GM23338 (cell line): Measurements from ENCODE around the gene MRPS27. TPM values are rescaled to one million over a fixed set of nuclear protein-coding genes. Genes with fewer than 3 reads are reported as not detected.
A peak's percentile ranks its signal among the peaks of the same experiment; 100 is the strongest.

Source experiments
- ATAC-seq: fragments of 200-7000 bp; cut with Tn5 transposase; 3 replicates; pipeline ENCODE4 v1.9.1; 2020
- DNase-seq: peaks from one replicate; pipeline ENCODE4 v3.0.0-alpha.2; 2015; ENCODE audit warnings: low spot score
- H2AFZ ChIP-seq: fragments of 200-600 bp; sonication (generic); 2 replicates; pipeline ENCODE4 v1.8.0; 2016; ENCODE audit warnings: antibody characterized with exemption, mild to moderate bottlenecking, moderate library complexity
- H3F3A ChIP-seq: fragments of 200-600 bp; sonication (generic); replicated peaks from 2 replicates; pipeline ENCODE4 v1.8.0; 2017; ENCODE audit warnings: antibody characterized with exemption, mixed run types, low read depth
- H3K27ac ChIP-seq: fragments of 200-600 bp; sonication (generic); 2 replicates; pipeline ENCODE4 v1.6.1; 2016; ENCODE audit warnings: low read depth
- H3K27me3 ChIP-seq: fragments of 200-600 bp; sonication (generic); 2 replicates; pipeline ENCODE4 v1.8.0; 2016; ENCODE audit warnings: mild to moderate bottlenecking, mixed run types, moderate library complexity; ENCODE audit not compliant: insufficient read depth
- H3K36me3 ChIP-seq: fragments of 200-600 bp; sonication (generic); 2 replicates; pipeline ENCODE4 v1.8.0; 2016; ENCODE audit warnings: mild to moderate bottlenecking; ENCODE audit not compliant: insufficient read depth
- H3K4me1 ChIP-seq: fragments of 200-600 bp; sonication (generic); 2 replicates; pipeline ENCODE4 v1.8.0; 2016; ENCODE audit warnings: mild to moderate bottlenecking, moderate library complexity; ENCODE audit not compliant: insufficient read depth
- H3K4me2 ChIP-seq: fragments of 200-600 bp; sonication (generic); 2 replicates; pipeline ENCODE4 v1.7.1; 2017; ENCODE audit warnings: mixed run types
- H3K4me3 ChIP-seq: fragments of 200-600 bp; sonication (generic); 2 replicates; pipeline ENCODE4 v1.6.1; 2016; ENCODE audit warnings: mixed run types
- H3K79me2 ChIP-seq: fragments of 200-600 bp; sonication (generic); replicated peaks from 2 replicates; pipeline ENCODE4 v1.8.0; 2017; ENCODE audit warnings: mild to moderate bottlenecking; ENCODE audit not compliant: insufficient read depth
- H3K9me2 ChIP-seq: fragments of 200-600 bp; sonication (generic); 2 replicates; pipeline ENCODE4 v1.8.0; 2017; ENCODE audit not compliant: insufficient read depth
- H4K20me1 ChIP-seq: fragments of 200-600 bp; sonication (generic); replicated peaks from 2 replicates; pipeline ENCODE4 v1.8.0; 2017; ENCODE audit warnings: mild to moderate bottlenecking; ENCODE audit not compliant: insufficient read depth
- H3K27ac Mint-ChIP-seq: 2 replicates; pipeline ENCODE4 v1.8.0; 2020; ENCODE audit warnings: inconsistent platforms, mild to moderate bottlenecking, moderate library complexity, mixed read lengths
- H3K27me3 Mint-ChIP-seq: 3 replicates; pipeline ENCODE4 v1.8.0; 2022; ENCODE audit warnings: low read depth, mild to moderate bottlenecking, moderate library complexity, mixed read lengths, inconsistent platforms; ENCODE audit not compliant: insufficient read depth, poor library complexity
- H3K36me3 Mint-ChIP-seq: 3 replicates; pipeline ENCODE4 v1.8.0; 2021; ENCODE audit warnings: low read depth, mild to moderate bottlenecking, inconsistent platforms, moderate library complexity, mixed read lengths
- H3K4me1 Mint-ChIP-seq: 3 replicates; pipeline ENCODE4 v1.8.0; 2020; ENCODE audit warnings: mild to moderate bottlenecking, inconsistent platforms, mixed read lengths
- H3K4me3 Mint-ChIP-seq: 3 replicates; pipeline ENCODE4 v1.8.0; 2021; ENCODE audit warnings: moderate library complexity, mild to moderate bottlenecking, inconsistent platforms, mixed read lengths
- H3K9me3 Mint-ChIP-seq: 3 replicates; pipeline ENCODE4 v1.8.0; 2020; ENCODE audit warnings: moderate library complexity, mild to moderate bottlenecking, inconsistent platforms, mixed read lengths
- CREB1 ChIP-seq: fragments of 250-450 bp; sonication (Bioruptor Pico); IDR thresholded peaks from 2 replicates; pipeline ENCODE4 v1.5.0; 2020; ENCODE audit warnings: low read depth, mild to moderate bottlenecking, moderate library complexity
- EZH2 ChIP-seq: fragments of 200-600 bp; sonication (generic); IDR thresholded peaks from one replicate; pipeline ENCODE4 v1.8.0; 2017; ENCODE audit warnings: antibody characterized with exemption, mild to moderate bottlenecking, low read depth; ENCODE audit not compliant: unreplicated experiment
- EZH2phosphoT487 ChIP-seq: fragments of 200-600 bp; sonication (generic); IDR thresholded peaks from one replicate; pipeline ENCODE4 v1.8.1; 2018; ENCODE audit warnings: antibody characterized with exemption; ENCODE audit not compliant: unreplicated experiment
- JUNB ChIP-seq: IDR thresholded peaks from one replicate; pipeline ENCODE4 v1.6.1; 2016; ENCODE audit warnings: antibody characterized with exemption; ENCODE audit not compliant: unreplicated experiment
- NANOG ChIP-seq: IDR thresholded peaks from 2 replicates; pipeline ENCODE4 v1.6.1; 2016; ENCODE audit warnings: antibody characterized with exemption, borderline replicate concordance
- REST ChIP-seq: IDR thresholded peaks from one replicate; pipeline ENCODE4 v1.6.1; 2018; ENCODE audit warnings: antibody characterized with exemption; ENCODE audit not compliant: unreplicated experiment
- STAT1 ChIP-seq: IDR thresholded peaks from one replicate; pipeline ENCODE4 v1.6.1; 2016; ENCODE audit warnings: antibody characterized with exemption; ENCODE audit not compliant: unreplicated experiment
- ZNF114 ChIP-seq: fragments of 250-450 bp; sonication (Bioruptor Pico); IDR thresholded peaks from 2 replicates; pipeline ENCODE4 v1.5.0; 2020; ENCODE audit warnings: mild to moderate bottlenecking, moderate library complexity
- ZNF331 ChIP-seq: fragments of 250-450 bp; sonication (Bioruptor Pico); IDR thresholded peaks from 2 replicates; pipeline ENCODE4 v1.5.0; 2020; ENCODE audit warnings: low read depth, mild to moderate bottlenecking, moderate library complexity
- ZNF462 ChIP-seq: fragments of 250-450 bp; sonication (Bioruptor Pico); IDR thresholded peaks from 2 replicates; pipeline ENCODE4 v1.5.0; 2020; ENCODE audit warnings: mild to moderate bottlenecking, moderate library complexity
- polyA plus RNA-seq: library from polyadenylated mRNA; unstranded; fragments of >200 nt; fragmentation: Nextera tagmentation; extraction: Ambion mirVana; gene quantifications from 2 replicates; pipeline ENCODE4 v1.2.1, GENCODE V29; 2016
- total RNA-seq: library from RNA; depleted of rRNA; stranded (reverse); fragments of >200 nt; shearing (Covaris generic); gene quantifications from 2 replicates; pipeline ENCODE4 v1.2.3, GENCODE V29; 2014

Gene MRPS27
- total and polyA plus RNA-seq, 2 experiments from 2014 or later, result 53.2 to 141 TPM

GRCh38 chr5:72283358-72283757 is 36.7 kb downstream of the MRPS27 start (continued):
- TF ChIP-seq CREB1, result no peak
- TF ChIP-seq ZNF331 (CRISPR knock-in tag), result no peak
- TF ChIP-seq NANOG, result no peak
- no peak for TF ChIP-seq ZNF114 (CRISPR knock-in tag)
- no peak for TF ChIP-seq JUNB
- no peak for TF ChIP-seq STAT1
- TF ChIP-seq EZH2, result no peak

- H3K4me1 Mint-ChIP-seq, result no peaks in the 10 kb centered on the region
- H3K9me3 Mint-ChIP-seq, result no peaks in the 10 kb centered on the region
- no peak for DNase-seq
- peaks cover 23% of the 10 kb centered on the region for H3K36me3 Mint-ChIP-seq
- no peak overlapping the region for H3K27ac ChIP-seq
- H3K4me2 ChIP-seq, result no peak overlapping the region
- H3K9me2 ChIP-seq, result no peaks in the 10 kb centered on the region
- no peaks in the 10 kb centered on the region for H4K20me1 ChIP-seq
- H3F3A ChIP-seq, result no peaks in the 10 kb centered on the region
- H3K4me1 ChIP-seq, result no peaks in the 10 kb centered on the region
- no peak overlapping the region for H3K4me3 ChIP-seq
- H3K27ac Mint-ChIP-seq, result peak overlapping the region; percentile 31; the same call in 1 of the 2 replicates
- H3K27me3 ChIP-seq, result no peaks in the 10 kb centered on the region
- no peak overlapping the region for H3K4me3 Mint-ChIP-seq
- H3K36me3 ChIP-seq, result peaks cover 10% of the 10 kb centered on the region; the same call in 1 of the 2 replicates
- TF ChIP-seq NANOG, result no peak
- TF ChIP-seq REST, result no peak
- TF ChIP-seq ZNF462 (CRISPR knock-in tag), result no peak
- TF ChIP-seq CREB1, result no peak
- TF ChIP-seq ZNF114 (CRISPR knock-in tag), result no peak
- TF ChIP-seq EZH2phosphoT487, result no peak
- H2AFZ ChIP-seq, result no peak overlapping the region
- no peak for ATAC-seq
- H3K27me3 Mint-ChIP-seq, result peaks cover 1% of the 10 kb centered on the region
- H3K79me2 ChIP-seq, result 0 out of 2 replicates have a peak, but pooled peaks cover 15% of the 10 kb centered on the region
These were observed 37.2 kb downstream of the MRPS27 start for GRCh38 chr5:72282878-72283277.
